Endothelial cell of umbilical vein (primary cell): ENCODE results near the gene PTOV1. TPM values are rescaled to one million over a fixed set of nuclear protein-coding genes. Genes with fewer than 3 reads are reported as not detected.

Source experiments
- BruUV-seq: library from RNA; stranded (reverse); fragments of 400-500 nt; replicated peaks from 2 replicates; lab custom pipeline; 2021; lab: Mats Ljungman, UMichigan
- CTCF ChIA-PET: fragments of 300-600, 350-600 bp; sonication (Branson Sonifier 250); formaldehyde crosslinking; loops from one replicate; lab custom pipeline; 2021; ENCODE audit warnings: antibody characterized with exemption, inconsistent platforms; lab: Charles Lee
- POLR2A ChIA-PET: fragments of 300-600, 350-600 bp; sonication (Branson Sonifier 250); formaldehyde crosslinking; loops from one replicate; lab custom pipeline; 2021; ENCODE audit warnings: antibody characterized with exemption, inconsistent platforms; lab: Charles Lee
- DNase-seq: peaks from one replicate; pipeline ENCODE4 v3.0.0-alpha.2; 2011; ENCODE audit warnings: low read depth, low spot score
- FAIRE-seq: peaks from 2 replicates; lab custom pipeline; 2011; peaks lifted over from hg19 to GRCh38; lab: Jason Lieb, UNC
- H2AFZ ChIP-seq: 2 replicates; pipeline ENCODE4 v1.6.0; 2012; ENCODE audit warnings: low read depth, low read length, control low read depth, inconsistent platforms
- H3K27ac ChIP-seq: 2 replicates; pipeline ENCODE4 v1.5.1; 2011; ENCODE audit warnings: low read depth, mild to moderate bottlenecking, control low read depth, low read length, moderate library complexity; ENCODE audit not compliant: insufficient read depth
- H3K27me3 ChIP-seq, 2 experiments: 2 replicates each; pipeline versions ENCODE4 v1.6.0 to v1.6.1; 2011; ENCODE audit warnings: low read length in 2 of 2, mixed read lengths in 1 of 2; ENCODE audit not compliant: control insufficient read depth in 2 of 2, insufficient read depth in 2 of 2
- H3K36me3 ChIP-seq, 2 experiments: 2 replicates in 1 of 2; 3 replicates in 1 of 2; pipeline ENCODE4 v1.5.1; 2011; ENCODE audit warnings: low read length in 2 of 2, mild to moderate bottlenecking in 1 of 2, moderate library complexity in 1 of 2; ENCODE audit not compliant: control insufficient read depth in 2 of 2, insufficient read depth in 2 of 2; ENCODE audit errors: extremely low read depth in 1 of 2
- H3K4me1 ChIP-seq: 3 replicates; pipeline ENCODE4 v1.5.1; 2011; ENCODE audit warnings: mild to moderate bottlenecking, low read length; ENCODE audit not compliant: control insufficient read depth, insufficient read depth; ENCODE audit errors: extremely low read depth
- H3K4me2 ChIP-seq: 2 replicates; pipeline ENCODE4 v1.6.1; 2011; ENCODE audit warnings: low read length, control low read depth, mixed read lengths; ENCODE audit not compliant: insufficient read depth
- H3K4me3 ChIP-seq, 3 experiments: fragments of 200-600 bp in 1 of 3; sonication (generic), shearing (Covaris generic) in 1 of 3; replicated peaks in 1 of 3; 2 replicates each; pipeline ENCODE4 v1.5.1; 2011 to 2016; ENCODE audit warnings: control low read depth in 3 of 3, low read length in 3 of 3, mild to moderate bottlenecking in 2 of 3, inconsistent platforms in 1 of 3, low read depth in 1 of 3, moderate library complexity in 1 of 3; ENCODE audit not compliant: insufficient read depth in 1 of 3
- H3K79me2 ChIP-seq: 2 replicates; pipeline ENCODE4 v1.6.0; 2012; ENCODE audit warnings: low read length, inconsistent platforms; ENCODE audit not compliant: control insufficient read depth, insufficient read depth
- H3K9ac ChIP-seq: replicated peaks from 2 replicates; pipeline ENCODE3; 2011; ENCODE audit warnings: low read length, control low read depth; ENCODE audit not compliant: insufficient read depth; ENCODE audit errors: extremely low read depth
- H3K9me1 ChIP-seq: replicated peaks from 3 replicates; pipeline ENCODE4 v1.6.0; 2011; ENCODE audit warnings: mild to moderate bottlenecking, low read length; ENCODE audit not compliant: control insufficient read depth, insufficient read depth; ENCODE audit errors: extremely low read depth
- H3K9me3 ChIP-seq: replicated peaks from 2 replicates; pipeline ENCODE4 v1.5.1; 2012; ENCODE audit warnings: low read length, inconsistent platforms; ENCODE audit not compliant: control insufficient read depth, insufficient read depth
- H4K20me1 ChIP-seq: replicated peaks from 2 replicates; pipeline ENCODE3; 2011; ENCODE audit warnings: mild to moderate bottlenecking, low read length; ENCODE audit not compliant: control insufficient read depth, insufficient read depth; ENCODE audit errors: extremely low read depth
- EZH2 ChIP-seq: IDR thresholded peaks from 2 replicates; pipeline ENCODE4 v1.6.1; 2012; ENCODE audit warnings: borderline replicate concordance, low read depth, mild to moderate bottlenecking, moderate library complexity, low read length, inconsistent platforms; ENCODE audit not compliant: severe bottlenecking
- FOS ChIP-seq: IDR thresholded peaks from 2 replicates; pipeline ENCODE4 v1.6.1; 2011; ENCODE audit warnings: mild to moderate bottlenecking, low read length, moderate library complexity, borderline replicate concordance; ENCODE audit not compliant: insufficient read depth
- GATA2 ChIP-seq: IDR thresholded peaks from 2 replicates; pipeline ENCODE4 v1.7.0; 2011; ENCODE audit warnings: low read depth, mild to moderate bottlenecking, moderate library complexity, mixed read lengths, low read length; ENCODE audit not compliant: insufficient read length, insufficient read depth
- JUN ChIP-seq: IDR thresholded peaks from 2 replicates; pipeline ENCODE4 v1.6.1; 2011; ENCODE audit warnings: borderline replicate concordance, low read depth; ENCODE audit not compliant: insufficient read length, insufficient read depth
- MYC ChIP-seq: IDR thresholded peaks from one replicate; pipeline ENCODE4 v1.6.1; 2011; ENCODE audit warnings: mild to moderate bottlenecking, low read depth, low read length
- POLR2A ChIP-seq: IDR thresholded peaks from 2 replicates; pipeline ENCODE4 v1.6.1; 2012; ENCODE audit warnings: low read depth, mild to moderate bottlenecking, control low read depth, low read length
- POLR2AphosphoS5 ChIP-seq: IDR thresholded peaks from 2 replicates; pipeline ENCODE4 v1.6.1; 2012; ENCODE audit warnings: low read depth, mild to moderate bottlenecking, control low read depth, low read length, moderate library complexity; ENCODE audit not compliant: insufficient read depth
- dilution Hi-C: fragments of 300-500 bp; cut with MboI; formaldehyde crosslinking; loops from one replicate; pipeline ENCODE4 v1.15.0; 2019; ENCODE audit warnings: low sequenced_read_pairs; ENCODE audit not compliant: extremely low pct_ligation_motif_present
- intact Hi-C: fragments of 100-400 bp; cut with micrococcal nuclease; formaldehyde crosslinking; loops from one replicate; pipeline ENCODE4 v1.10.0; 2022
- polyA plus RNA-seq, 4 experiments: library from polyadenylated mRNA; depleted of rRNA in 3 of 4; stranded (reverse) in 3 of 4; unstranded in 1 of 4; fragments of >200 nt; gene quantifications; 2 replicates each; pipeline versions ENCODE4 v1.2.1 to v1.2.3, GENCODE V29; 2011 to 2012; ENCODE audit warnings: missing spikeins in 1 of 4
- total RNA-seq: library from RNA; stranded (reverse); gene quantifications from 2 replicates; pipeline ENCODE4 v1.2.3, GENCODE V29; 2021
- TF ChIP-seq, protein P1 (sequence below): IDR thresholded peaks from 2 replicates; pipeline ENCODE4 v1.6.1; 2011; ENCODE audit not compliant: insufficient read depth, insufficient read length
- TF ChIP-seq, protein P2 (sequence below), 2 donors: IDR thresholded peaks; 1 replicate in 1 of 2; 2 replicates in 1 of 2; pipeline ENCODE4 v1.5.1; 2011; ENCODE audit warnings: low read length in 2 of 2, mild to moderate bottlenecking in 2 of 2, moderate library complexity in 2 of 2, control low read depth in 1 of 2, inconsistent platforms in 1 of 2, low read depth in 1 of 2; ENCODE audit not compliant: insufficient read depth in 1 of 2; ENCODE audit errors: extremely low read depth in 1 of 2

The PTOV1 gene
- total and polyA plus RNA-seq, 2 donors (not counting 3 experiments of a cell fraction or from before 2014, with no cell fraction given), result 116 to 184 TPM

DNA sequence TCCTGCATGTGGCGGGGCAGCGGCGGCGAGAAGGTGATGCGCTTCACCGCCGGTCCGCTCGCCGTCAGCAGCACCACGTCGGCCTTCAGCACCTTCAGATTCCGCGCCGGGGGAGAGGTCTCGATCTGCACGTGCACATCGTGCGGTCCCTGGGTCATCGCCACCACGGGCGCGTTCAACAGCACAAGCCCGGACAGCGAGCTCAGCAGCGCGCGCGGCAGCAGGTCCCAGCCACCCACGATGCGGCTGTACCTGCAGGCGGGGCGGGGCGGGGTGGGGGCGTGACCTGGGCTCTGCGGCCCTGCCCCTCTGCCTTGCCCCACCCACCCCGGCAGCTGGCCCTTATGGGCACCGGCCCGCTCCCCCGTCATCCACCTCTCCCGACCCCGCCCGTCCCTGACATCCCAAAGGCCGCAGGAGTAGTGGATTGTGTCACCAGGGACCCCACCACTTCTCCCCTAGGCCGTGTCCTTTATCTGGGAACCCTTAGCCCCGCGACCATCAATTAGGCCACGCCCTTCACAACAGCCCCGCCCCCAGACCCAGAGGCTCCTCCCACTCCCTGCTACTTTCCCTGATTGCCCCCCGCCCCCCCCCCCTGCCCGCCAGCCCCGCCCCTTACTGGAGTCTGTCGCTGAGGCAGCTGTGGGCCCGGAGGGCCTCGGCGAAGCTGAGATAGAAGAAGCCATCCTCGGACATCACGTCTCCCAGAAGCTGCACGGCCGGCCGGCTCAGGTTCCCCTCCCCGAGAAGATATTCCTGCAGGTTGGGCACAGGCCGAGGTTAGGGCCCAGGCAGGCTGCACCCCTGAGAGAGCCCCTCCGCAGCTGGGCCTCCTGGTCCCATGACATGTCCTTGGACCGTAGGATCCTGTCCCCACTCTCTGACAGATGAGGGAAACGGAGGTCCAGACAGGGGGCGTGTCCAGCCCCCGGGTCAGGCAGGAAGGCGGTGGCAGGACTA is 39.7 kb downstream of the PTOV1 start:
- dilution Hi-C loops (no loop called here), intact Hi-C loops (loop anchor here (1.0 kb wide), 2 partner anchors 12 to 40 kb away; no protein-coding TSS in a partner anchor)
- Histone ChIP-seq H3K27ac (no peak overlapping the region), H2AFZ (peak overlapping the region; percentile 77), H3K4me3 (no peak overlapping the region), H3K9ac (no peak overlapping the region), H3K27me3 (no peaks in the 10 kb centered on the region), H3K9me3 (no peaks in the 10 kb centered on the region), H3K4me2 (no peak overlapping the region), H3K4me1 (peaks cover 3% of the 10 kb centered on the region), H3K36me3 (no peaks in the 10 kb centered on the region), H3K9me1 (no peaks in the 10 kb centered on the region), H3K79me2 (no peaks in the 10 kb centered on the region), H4K20me1 (no peaks in the 10 kb centered on the region)
- TF ChIP-seq FOS, result no peak
- TF ChIP-seq JUN, result no peak
- TF ChIP-seq MYC, result no peak
- TF ChIP-seq, protein P1, sequence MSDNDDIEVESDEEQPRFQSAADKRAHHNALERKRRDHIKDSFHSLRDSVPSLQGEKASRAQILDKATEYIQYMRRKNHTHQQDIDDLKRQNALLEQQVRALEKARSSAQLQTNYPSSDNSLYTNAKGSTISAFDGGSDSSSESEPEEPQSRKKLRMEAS, result no peak
- TF ChIP-seq EZH2, result no peak
- no peak for TF ChIP-seq POLR2AphosphoS5
- no peak for TF ChIP-seq GATA2
- TF ChIP-seq, protein P2, sequence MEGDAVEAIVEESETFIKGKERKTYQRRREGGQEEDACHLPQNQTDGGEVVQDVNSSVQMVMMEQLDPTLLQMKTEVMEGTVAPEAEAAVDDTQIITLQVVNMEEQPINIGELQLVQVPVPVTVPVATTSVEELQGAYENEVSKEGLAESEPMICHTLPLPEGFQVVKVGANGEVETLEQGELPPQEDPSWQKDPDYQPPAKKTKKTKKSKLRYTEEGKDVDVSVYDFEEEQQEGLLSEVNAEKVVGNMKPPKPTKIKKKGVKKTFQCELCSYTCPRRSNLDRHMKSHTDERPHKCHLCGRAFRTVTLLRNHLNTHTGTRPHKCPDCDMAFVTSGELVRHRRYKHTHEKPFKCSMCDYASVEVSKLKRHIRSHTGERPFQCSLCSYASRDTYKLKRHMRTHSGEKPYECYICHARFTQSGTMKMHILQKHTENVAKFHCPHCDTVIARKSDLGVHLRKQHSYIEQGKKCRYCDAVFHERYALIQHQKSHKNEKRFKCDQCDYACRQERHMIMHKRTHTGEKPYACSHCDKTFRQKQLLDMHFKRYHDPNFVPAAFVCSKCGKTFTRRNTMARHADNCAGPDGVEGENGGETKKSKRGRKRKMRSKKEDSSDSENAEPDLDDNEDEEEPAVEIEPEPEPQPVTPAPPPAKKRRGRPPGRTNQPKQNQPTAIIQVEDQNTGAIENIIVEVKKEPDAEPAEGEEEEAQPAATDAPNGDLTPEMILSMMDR (IDR thresholded peaks at IDR 0.05; ENCODE audit: extremely low read depth in 1 of 2, insufficient read depth in 1 of 2, low read depth in 1 of 2, low read length in 2 of 2), result no peak
- TF ChIP-seq POLR2A, result no peak
- POLR2A ChIA-PET, result interaction anchor here (0.8 kb wide), 1 partner anchor 39 kb away, joined by 3 read pairs; no protein-coding TSS in a partner anchor
- CTCF ChIA-PET, result interaction anchor here (0.7 to 1.0 kb wide), 3 partner anchors 9 to 140 kb away, joined by 3 read pairs; partner anchors contain the start of gene ATF5
- BruUV-seq, result no TSS peak
- DNase-seq, result no peak
- no peak for FAIRE-seq
